Parathyroid adenoma (tissue), 2 donors: ENCODE data around the gene RHOF.

Experiments
- H2AFZ ChIP-seq: fragments of 300-600 bp; sonication (generic); one replicate; pipeline ENCODE4 v1.7.0; 2017; ENCODE audit warnings: antibody characterized with exemption, mild to moderate bottlenecking
- H3K27ac ChIP-seq: fragments of 300-600 bp; sonication (generic); one replicate; pipeline ENCODE4 v1.7.0; 2017
- H3K27me3 ChIP-seq: fragments of 300-600 bp; sonication (generic); one replicate; pipeline ENCODE4 v1.7.0; 2017; ENCODE audit warnings: low read length; ENCODE audit not compliant: control insufficient read depth, insufficient read depth
- H3K36me3 ChIP-seq: fragments of 300-600 bp; sonication (generic); one replicate; pipeline ENCODE4 v1.7.0; 2017; ENCODE audit warnings: low read length; ENCODE audit not compliant: control insufficient read depth, insufficient read depth
- H3K4me1 ChIP-seq: fragments of 300-600 bp; sonication (generic); one replicate; pipeline ENCODE4 v1.7.0; 2017; ENCODE audit warnings: control low read depth
- H3K4me2 ChIP-seq: fragments of 300-600 bp; sonication (generic); one replicate; pipeline ENCODE4 v1.7.0; 2017; ENCODE audit warnings: low read length
- H3K4me3 ChIP-seq: fragments of 300-600 bp; sonication (generic); one replicate; pipeline ENCODE4 v1.7.0; 2017; ENCODE audit warnings: low read depth, low read length
- H3K79me2 ChIP-seq: fragments of 300-600 bp; sonication (generic); one replicate; pipeline ENCODE4 v1.7.0; 2017; ENCODE audit warnings: control low read depth
- H3K9ac ChIP-seq: fragments of 300-600 bp; sonication (generic); one replicate; pipeline ENCODE4 v1.7.0; 2017; ENCODE audit warnings: mild to moderate bottlenecking
- H3K9me3 ChIP-seq: fragments of 300-600 bp; sonication (generic); one replicate; pipeline ENCODE4 v1.7.0; 2017; ENCODE audit warnings: low read length; ENCODE audit not compliant: control insufficient read depth
- CTCF ChIP-seq: fragments of 300-600 bp; sonication (generic); IDR thresholded peaks from one replicate; pipeline ENCODE4 v1.7.0; 2017; ENCODE audit warnings: antibody characterized with exemption, mild to moderate bottlenecking
- donor health status: primary hyperparathyroidism.

Gene RHOF

GRCh38 chr12:121776190-121777098, 17.0 kb downstream of the RHOF start:
- Histone ChIP-seq H3K79me2 (no peaks in the 10 kb centered on the region), H3K4me2 (no peak overlapping the region), H3K4me3 (no peak overlapping the region), H3K27me3 (no peaks in the 10 kb centered on the region), H3K4me1 (peaks cover 7% of the 10 kb centered on the region), H3K27ac (no peak overlapping the region), H3K9me3 (no peaks in the 10 kb centered on the region), H3K36me3 (no peaks in the 10 kb centered on the region), H2AFZ (peak overlapping the region; percentile 58), H3K9ac (no peak overlapping the region)
- peak; percentile 88 for TF ChIP-seq CTCF

- H3K4me2 ChIP-seq = no peak overlapping the region
- H3K36me3 ChIP-seq = no peaks in the 10 kb centered on the region
- no peak overlapping the region for H3K27ac ChIP-seq
- no peak for TF ChIP-seq CTCF
- H3K4me3 ChIP-seq = no peak overlapping the region
- H3K9me3 ChIP-seq = no peaks in the 10 kb centered on the region
- no peak overlapping the region for H3K9ac ChIP-seq
- H2AFZ ChIP-seq = no peak overlapping the region
- peaks cover 7% of the 10 kb centered on the region for H3K4me1 ChIP-seq
- H3K79me2 ChIP-seq = no peaks in the 10 kb centered on the region
- no peaks in the 10 kb centered on the region for H3K27me3 ChIP-seq
Observed at GRCh38 chr12:121775501-121775900, 18.0 kb downstream of the RHOF start.

- H3K27ac ChIP-seq = no peak overlapping the region
- no peak overlapping the region for H2AFZ ChIP-seq
- H3K4me1 ChIP-seq = peaks cover 7% of the 10 kb centered on the region
- H3K9ac ChIP-seq = no peak overlapping the region
- H3K79me2 ChIP-seq = no peaks in the 10 kb centered on the region
- no peak overlapping the region for H3K4me3 ChIP-seq
- H3K4me2 ChIP-seq = no peak overlapping the region
- no peaks in the 10 kb centered on the region for H3K9me3 ChIP-seq
- no peaks in the 10 kb centered on the region for H3K36me3 ChIP-seq
- no peak for TF ChIP-seq CTCF
- H3K27me3 ChIP-seq = no peaks in the 10 kb centered on the region
Observed at GRCh38 chr12:121774968-121775474, 18.5 kb downstream of the RHOF start.

GRCh38 chr12:121773011-121773777, 20.3 kb downstream of the RHOF start:
- Histone ChIP-seq H3K4me1 (peaks cover 7% of the 10 kb centered on the region), H3K9me3 (no peaks in the 10 kb centered on the region), H3K27ac (no peak overlapping the region), H3K79me2 (no peaks in the 10 kb centered on the region), H3K36me3 (no peaks in the 10 kb centered on the region), H3K9ac (no peak overlapping the region), H3K4me2 (no peak overlapping the region), H3K4me3 (no peak overlapping the region), H2AFZ (peak overlapping the region; percentile 69), H3K27me3 (no peaks in the 10 kb centered on the region)
- peak; percentile 87 for TF ChIP-seq CTCF
